GM04503 (cell line): ENCODE data around the gene HABP4.
"Not testable (repeated sequence)": the region's sequence is repeated elsewhere in the genome, so short reads cannot be mapped to it uniquely, and the experiment has no call there.

Experiments used
- DNase-seq: peaks from one replicate; pipeline ENCODE4 v3.0.0-alpha.2; 2012; ENCODE audit warnings: low read depth

Gene HABP4

GRCh38 chr9:96498796-96499195 is 48.8 kb downstream of the HABP4 start:
- DNase-seq = no peak

- DNase-seq = no peak
These were observed 49.3 kb downstream of the HABP4 start for GRCh38 chr9:96499257-96499656.

DNA sequence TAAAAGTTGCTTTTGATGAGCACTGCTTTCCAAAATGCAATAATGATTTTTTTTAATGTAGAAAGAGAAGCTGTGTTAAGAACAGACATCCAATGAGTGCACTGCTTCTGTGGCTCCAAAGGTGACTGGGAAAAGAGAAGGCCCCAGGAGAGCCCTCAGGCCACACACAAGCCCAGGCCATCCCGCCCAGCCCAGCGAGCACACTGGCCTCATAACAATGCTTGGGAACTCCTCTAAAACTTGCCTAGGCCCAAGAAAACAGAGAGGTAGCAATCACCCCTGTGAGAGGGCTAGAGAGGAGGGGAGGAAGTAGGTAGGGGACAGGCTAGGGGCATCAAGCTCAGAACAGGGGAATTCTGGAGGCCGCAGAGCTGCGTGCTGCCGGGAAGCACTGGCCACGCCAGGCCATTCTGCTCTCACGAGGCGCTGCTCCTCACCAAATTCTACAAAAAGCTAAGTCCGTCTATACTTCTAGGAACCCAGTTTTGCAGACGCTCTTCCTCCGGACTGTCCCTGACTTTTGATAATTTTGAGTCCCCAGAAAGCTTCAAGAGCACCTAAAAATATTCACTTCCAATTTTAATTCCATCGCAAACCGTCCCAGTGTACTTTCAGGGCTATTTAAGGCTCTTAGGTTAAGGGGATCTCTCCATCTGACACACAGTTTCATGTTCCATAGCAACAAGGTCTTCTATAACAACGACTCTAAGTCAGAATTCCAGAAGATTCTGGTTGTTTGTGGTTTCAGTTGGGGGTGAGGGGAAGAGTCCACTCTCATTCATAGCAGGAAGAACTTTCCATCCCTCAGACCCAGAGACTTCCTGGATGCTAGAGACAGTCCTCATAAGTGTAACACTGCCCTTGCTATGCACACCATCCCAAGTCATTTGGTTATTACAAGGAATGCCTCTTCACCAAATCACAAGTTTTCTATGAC is 51.0 kb downstream of the HABP4 start:
- DNase-seq = no peak

DNA sequence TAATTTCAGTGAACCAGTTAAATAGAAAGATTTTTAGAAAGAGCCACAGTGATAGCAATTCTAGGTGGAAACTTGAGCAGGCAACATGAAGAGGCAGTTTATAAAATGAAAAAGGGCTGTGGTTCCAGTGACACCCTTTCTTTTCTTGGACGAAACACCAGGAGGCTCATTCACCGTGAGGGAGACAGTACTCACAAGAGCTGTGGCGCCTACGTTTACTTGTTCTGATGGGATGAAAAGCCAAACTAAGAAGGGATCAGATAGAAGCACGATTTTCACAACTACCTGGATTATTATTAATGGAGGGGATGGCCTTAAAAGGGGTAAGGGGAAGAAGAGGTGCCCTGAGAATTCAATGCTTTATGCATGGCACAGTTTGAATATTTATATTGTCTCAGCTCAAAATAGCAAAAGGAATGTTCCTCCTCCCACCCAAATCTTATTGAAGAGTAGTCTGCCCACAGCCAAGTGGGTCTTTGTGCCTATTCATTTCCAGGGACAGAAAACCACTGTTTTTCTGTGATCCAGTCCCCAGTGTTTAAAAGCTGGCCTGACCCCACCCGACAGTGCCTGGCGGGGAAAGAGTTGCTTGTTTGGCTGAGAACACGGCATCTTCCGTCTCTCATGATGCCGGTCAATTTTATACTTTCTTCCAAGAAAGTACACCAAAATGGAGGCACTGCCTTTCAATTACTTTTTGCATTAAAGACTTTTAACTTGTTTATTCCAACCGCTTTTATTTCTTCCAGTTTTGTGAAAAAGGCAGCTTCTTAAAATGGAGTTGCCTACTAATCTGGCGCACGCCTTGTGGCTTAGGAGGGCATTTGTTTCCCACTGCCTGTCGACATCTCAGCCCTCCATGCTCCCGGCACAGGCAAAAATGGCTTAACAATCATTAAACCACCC is 51.9 kb downstream of the HABP4 start:
- DNase-seq = no peak

GRCh38 chr9:96502539-96503373 is 52.8 kb downstream of the HABP4 start:
- no peak for DNase-seq

- DNase-seq = not testable (repeated sequence)
These were observed 53.4 kb downstream of the HABP4 start for GRCh38 chr9:96503374-96503748.

DNA sequence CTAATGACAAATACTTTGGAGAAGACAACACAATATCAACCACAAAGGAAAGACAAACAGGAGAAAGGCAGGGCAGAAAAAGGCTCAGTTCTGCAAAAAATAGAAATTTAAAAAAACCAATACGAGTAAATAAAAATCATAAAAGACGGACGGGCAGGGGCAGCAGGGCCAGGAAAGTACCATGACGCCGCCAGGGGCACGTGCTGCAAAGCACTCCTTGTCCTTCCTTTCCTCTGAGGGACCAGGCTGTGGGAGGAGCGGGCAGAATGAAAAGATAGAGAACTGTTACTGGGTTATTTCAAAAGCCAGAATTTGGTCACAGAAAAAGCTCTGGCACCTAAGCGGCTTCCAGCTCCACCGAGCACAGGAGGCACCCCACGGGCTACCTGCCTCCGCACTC is 53.9 kb downstream of the HABP4 start:
- DNase-seq = no peak

GRCh38 chr9:96505316-96505991 is 55.5 kb downstream of the HABP4 start:
- no peak for DNase-seq

- DNase-seq = no peak
These were observed 58.4 kb downstream of the HABP4 start for GRCh38 chr9:96508227-96508940.

GRCh38 chr9:96509026-96509425 is 59.1 kb downstream of the HABP4 start:
- no peak for DNase-seq

- DNase-seq = no peak
These were observed 59.9 kb downstream of the HABP4 start for GRCh38 chr9:96509848-96510247.

GRCh38 chr9:96510258-96510657 is 60.3 kb downstream of the HABP4 start:
- DNase-seq = no peak

GRCh38 chr9:96512240-96512639 is 62.3 kb downstream of the HABP4 start:
- no peak for DNase-seq

DNA sequence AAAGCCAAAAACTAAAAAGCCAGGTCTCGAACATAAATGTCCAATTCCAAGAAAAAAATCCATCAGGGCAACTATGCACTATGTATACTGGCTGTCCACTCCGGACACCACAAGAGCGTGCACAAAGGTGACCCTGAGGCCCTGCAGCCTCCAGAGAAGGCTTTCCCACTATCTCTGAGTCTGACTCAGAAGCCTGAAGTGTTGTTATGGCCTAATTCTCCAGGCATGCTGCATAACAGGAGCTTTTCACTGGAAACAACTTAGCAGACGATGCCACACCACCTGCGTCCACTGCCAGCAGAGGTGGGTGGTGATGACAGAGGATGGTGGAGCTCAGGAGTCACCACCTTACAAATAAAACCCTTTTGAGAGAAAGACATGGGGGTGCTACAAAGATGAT is 63.7 kb downstream of the HABP4 start:
- no peak for DNase-seq

GRCh38 chr9:96514108-96514799 is 64.3 kb downstream of the HABP4 start:
- peak; percentile 76 for DNase-seq

GRCh38 chr9:96514800-96515158 is 64.8 kb downstream of the HABP4 start:
- DNase-seq = no peak

- no peak for DNase-seq
These were observed 65.9 kb downstream of the HABP4 start for GRCh38 chr9:96515621-96516470.

DNA sequence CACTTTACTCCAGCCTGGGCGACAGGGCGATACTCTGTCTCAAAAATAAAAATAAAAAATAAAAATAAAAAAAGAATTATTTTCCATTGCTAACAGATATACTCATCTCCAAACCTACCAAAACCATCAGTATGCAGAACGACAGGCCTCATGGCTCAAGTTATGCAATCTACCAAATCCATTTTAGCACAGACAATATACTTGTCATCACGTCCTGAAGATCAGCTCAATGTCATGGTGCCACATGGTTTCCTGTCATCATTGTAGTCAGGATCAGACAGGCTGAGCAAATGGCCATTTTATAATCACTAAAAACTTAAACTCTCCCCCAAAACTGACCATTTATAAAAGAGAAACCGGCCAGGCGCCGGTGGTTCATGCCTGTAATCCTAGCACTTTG is 69.1 kb downstream of the HABP4 start:
- no peak for DNase-seq

DNA sequence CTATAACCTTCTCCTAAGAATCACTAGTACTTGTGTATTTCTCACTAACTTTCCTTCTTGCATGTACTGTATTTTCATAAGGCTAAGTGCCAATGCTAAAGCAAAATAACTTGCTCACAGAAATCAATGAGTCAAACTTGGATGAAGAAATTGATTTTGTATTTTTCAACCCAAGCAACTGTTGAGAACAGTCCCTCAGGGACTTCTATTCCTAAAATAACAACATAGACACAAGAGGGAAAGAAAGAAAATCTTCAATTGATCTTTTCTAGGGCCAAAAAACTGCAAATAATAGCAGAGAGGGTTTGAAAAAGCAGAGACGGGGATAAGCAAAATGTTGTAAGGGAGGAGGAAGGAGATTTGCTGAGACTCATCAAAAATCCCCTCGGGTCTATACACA is 69.8 kb downstream of the HABP4 start:
- no peak for DNase-seq
